Activated CD8-positive, alpha-beta memory T cell treated with anti-CD3 and anti-CD28 coated beads for 24 hours (primary cell): ENCODE data around the gene HAO2.
"Not testable (repeated sequence)": the region's sequence is repeated elsewhere in the genome, so short reads cannot be mapped to it uniquely, and the experiment has no call there.

Experiments used
- DNase-seq: peaks from one replicate; pipeline ENCODE4 v3.0.0-alpha.2; 2020

The HAO2 gene

DNA sequence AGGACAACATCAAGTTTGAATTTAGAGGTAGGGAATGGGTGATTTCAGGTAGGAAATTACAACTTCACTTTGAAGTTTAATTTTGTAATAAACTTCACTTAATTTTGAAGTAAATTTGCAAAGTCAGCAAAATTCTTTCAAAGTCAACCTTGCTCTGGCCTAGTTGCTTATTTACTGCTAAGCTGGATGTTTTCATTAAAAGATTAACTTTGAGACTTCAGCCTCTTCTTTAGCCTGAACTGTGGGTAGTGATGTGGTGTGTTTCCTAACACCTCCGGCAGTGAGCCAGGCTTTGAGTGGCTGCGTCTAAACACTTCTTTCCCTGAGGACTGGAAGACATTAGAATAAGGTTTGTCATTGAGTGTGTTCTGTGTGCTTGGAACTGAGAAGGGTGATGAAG, at the start of gene HAO2:
TSS of gene HAO2 (plus strand) at position 232 of the 400 bp plus-strand sequence. CDS start 12,301 bp downstream, outside the sequence.
- DNase-seq = no peak

DNA sequence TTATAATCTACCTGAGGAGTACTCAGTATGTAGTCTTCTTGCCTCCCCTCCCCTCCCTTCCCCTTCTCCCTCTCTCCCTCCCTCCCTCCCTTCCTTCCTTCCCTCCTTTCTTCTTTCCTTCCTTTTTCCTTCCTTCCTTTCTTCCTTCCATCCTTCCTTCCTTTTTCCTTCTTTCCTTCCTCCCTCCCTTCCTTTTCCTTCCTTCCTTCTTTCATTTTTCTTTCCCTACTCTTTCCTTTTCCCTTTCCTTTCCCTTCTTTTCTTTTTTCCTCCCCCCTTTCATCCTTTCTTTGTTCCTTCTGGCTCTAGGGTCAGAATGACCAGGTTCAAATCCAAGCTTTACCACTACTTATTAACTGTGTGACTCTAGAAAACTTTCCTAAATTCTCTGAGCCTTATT, 48.5 kb upstream of the HAO2 start:
- DNase-seq = no peak

DNA sequence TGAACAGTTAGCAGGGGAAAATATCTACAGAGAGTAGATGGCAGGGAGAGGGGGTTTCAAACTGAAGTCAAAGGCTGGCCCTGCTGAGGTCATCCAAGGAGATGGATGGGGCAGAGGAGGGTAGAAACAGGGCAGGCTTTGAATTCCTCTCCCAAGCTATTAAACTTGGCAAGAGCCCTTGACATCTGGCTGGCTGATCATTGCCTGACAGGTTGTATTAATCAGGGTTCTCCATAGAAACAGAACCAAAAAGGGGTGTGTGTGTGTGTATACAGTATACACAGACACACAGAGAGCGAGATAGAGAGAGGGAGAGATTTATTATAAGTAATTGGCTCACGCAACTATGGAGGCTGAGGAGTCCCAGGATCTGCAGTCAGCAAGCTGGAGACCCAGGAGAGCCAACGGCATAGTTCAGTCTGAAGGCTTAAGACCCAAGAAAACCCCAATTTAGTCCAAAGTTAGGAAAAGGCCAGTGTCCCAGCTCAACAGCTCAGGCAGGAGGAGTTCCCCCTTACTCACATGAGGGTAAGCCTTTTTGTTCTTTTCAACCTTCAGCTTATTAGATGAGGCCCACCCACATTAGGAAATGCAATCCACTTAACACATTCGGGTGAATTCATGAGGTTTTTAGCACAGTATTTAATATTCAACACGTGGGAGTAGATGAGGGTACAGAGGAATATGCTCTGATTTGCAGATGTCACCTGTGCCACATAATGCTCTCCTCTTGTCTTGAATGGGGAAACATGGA, 46.7 kb upstream of the HAO2 start:
- no peak for DNase-seq

DNA sequence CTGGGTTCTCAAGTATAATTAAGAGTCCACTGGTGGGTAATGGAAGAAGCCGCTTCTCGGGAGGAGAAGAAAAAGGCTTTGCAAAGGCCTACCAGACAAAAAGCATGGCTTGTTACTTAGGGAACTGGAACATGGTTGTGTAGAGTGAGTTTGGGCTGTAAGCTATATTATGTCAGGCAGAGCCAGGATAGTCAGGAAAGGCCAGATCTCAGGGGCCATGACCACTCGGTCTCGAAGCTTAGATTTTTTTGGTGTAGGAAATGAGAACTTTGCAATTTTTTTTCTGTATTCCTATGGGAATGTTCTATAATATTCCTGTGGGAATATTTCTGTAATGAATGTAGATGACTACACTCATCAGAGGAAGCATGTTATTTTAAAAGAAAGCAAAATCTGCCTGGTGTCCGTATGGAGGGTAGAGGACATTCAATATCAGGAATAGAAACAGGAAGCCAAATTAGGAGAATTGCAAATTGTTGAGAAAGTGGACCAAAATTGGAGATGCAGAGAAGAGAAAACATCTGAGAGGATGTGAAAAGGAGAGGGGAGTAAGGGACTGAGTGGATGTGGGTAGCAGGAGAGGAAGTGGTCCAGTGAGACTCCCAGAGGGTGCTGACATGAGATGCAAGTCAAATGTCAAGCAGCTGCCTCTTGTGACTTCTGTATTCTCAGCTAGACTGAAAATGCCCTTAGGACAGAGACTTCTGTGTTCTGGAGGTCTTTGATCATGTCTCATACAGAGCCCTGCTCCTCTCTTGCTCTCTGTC, 45.2 kb upstream of the HAO2 start:
- DNase-seq = no peak

DNA sequence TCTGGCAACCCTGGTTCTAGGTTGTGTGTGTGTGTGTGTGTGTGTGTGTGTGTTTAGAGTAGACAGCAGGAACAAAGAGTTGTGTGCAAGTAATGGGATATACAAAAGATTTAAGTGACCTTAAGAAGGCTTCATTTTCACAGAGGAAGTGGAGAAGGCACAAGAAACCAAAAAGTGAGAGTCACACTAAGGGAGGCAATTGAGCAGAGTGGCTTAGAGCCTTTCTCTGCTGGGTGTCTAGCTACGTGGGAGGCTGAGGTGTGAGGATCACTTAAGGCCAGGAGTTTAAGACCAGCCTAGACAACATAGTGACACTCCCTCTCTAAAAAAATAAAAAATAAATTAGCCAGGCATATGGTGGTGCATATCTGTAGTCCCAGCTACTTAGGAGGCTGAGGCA, 44.4 kb upstream of the HAO2 start:
- DNase-seq = no peak

DNA sequence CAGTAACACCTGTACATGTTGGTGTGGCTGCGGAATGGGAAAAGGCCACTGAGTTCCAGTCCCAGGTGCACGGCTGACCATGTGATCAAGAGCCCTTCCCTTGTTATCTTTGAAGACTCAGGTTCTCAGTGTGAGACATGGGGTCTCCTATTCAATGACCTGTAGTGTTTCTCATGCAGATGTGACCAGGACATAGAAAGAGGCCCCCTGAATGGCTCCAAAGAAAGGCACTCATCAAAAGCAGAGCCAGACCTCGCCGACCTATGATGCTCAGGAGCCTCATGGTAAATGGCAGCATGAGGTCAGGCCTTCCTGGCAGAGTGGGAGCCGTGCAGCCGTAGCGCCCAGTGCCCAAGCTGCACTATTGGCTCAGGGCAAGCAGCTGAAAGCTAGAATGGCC, 42.3 kb upstream of the HAO2 start:
- DNase-seq = no peak

DNA sequence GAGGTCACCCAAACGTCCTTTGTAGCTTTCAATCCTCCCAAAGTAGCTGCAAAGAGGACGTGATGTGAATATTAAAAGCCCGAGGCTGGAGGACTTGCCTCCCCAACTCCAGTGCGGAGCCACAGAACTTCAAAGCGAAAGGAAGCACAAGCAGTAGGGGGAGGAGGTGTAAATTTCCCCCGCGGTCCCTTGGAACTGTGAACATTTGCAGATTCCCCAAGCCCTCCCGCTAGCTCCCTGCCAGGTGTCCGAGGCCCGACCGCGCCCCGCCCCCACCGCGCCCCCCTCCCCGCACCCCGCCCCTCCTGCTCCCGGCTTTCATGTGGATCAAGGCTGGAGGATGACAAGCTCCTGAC, 41.5 kb upstream of the HAO2 start:
- DNase-seq = no peak

DNA sequence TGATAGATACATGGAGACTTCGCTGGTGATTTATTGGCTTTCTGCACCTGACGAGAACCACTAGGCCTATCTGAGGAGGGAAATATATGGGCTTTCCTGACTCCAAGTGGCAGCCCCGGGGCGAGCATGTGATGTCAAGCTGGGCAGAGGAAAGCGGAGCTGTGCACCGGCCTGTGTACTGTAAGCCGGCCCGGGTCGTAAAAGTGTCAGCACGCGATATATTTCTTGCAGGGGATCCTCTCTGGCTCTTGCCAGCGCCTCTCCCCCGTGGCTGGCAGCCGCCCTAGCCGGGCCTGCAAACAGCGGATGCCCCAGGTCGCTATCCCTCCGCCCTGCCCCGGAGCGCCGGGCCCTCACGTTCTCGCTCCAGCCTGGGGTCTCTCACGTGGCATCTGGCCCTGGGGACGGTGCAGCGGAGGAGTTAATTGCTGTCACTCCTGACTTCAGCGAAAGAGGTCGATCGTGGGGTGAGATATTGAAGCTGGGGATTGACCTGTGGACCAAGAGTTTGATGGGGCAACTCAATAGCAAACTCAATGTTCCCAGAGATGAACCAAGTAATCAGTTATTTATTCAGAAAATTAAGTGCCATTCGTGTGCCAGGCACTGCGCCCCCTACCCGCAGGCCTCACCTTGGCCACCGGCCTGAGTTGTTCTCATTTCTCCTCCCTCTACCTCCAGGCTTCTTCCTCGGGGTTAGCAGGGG, 41.0 kb upstream of the HAO2 start:
- DNase-seq = peak; percentile 68

DNA sequence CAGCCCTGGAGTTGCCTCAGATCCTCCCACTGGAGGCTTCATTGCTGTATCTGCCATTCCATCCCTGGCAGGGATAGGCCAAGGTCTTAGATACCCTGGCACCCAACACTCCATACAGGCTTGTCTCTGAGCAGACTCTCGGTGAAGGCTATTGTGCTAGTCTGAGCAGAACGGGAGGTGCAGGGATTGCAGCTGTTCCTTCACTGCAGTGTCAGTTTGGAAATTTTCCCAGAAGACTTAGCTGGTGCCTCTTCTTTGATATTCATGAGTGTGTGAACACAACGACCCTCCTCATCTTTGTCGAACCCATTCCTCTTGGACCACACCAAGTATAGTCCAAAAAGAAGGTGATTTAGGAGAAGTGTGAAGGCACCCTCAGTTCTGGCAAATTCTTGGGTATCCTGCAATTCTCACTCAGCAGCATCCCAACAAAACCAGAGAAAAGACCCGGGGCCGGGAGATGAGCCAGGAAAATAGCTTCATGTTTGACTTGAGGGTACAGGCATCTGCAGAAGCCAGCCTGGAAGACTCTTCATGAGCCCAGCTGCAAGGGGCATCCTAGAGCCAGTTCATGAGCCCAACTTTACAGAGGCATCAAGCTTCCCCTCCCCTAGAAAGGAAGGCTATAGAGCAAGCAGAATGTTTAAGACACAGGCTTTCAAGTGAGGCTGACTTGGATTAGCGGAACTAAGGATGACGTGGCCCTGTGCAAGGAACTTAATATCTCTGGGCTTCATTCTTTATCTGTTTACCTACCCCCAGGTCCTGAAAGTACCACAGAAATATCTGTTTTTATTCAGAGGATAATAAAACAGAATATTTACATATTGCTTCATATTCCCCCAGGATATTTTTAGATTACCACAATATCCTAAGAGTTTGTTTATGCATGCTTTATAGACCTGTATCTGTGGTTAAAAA, 38.8 kb upstream of the HAO2 start:
- DNase-seq = no peak

DNA sequence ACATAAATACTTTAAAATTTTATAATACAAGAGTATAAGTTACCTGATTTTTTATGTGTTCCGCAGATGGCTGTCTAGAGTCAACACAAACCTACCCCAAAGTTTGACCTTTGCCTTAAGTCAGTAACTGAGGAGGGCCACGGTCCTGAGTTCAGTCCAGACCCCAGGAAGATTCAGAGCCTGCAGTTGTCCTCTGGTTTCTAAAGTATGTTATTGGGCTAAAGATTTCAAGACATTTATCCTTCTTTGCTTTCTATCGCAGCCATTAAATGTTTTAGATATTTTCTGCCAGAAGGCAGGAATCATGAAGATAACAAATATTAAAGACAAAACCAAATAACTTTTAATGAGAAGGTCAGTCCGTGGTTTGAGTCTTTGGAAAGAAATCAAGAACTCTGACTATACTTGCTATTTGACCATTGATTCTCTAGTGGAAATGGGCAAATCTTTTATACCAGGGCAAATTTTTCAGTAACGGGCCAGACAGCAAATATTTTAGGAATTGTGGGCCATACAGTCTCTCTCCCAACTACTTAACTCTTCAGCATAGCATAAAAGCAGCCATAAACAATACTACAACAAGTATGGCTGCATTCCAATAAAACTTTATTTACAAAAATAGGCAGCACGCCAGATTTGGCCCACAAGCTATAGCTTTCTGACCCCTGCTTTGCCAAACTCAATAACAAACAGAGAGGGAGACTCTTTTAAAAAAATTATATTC, 38.0 kb upstream of the HAO2 start:
- no peak for DNase-seq

DNA sequence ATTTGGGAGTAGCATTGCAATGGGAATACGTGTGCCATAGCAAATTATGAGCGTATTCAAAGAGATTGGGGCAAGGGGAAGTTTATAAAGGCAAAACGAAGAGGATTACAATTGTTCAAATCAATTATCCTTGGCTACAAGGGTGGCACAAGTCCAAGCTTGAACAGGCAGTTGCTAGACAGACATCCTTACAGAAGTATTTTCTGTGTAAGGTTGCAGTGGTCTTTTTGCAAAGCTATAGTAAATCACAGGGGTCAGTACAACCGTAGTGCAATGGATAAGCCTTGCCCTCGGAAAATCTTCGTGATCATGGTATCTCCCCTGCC, 37.4 kb upstream of the HAO2 start:
- no peak for DNase-seq

DNA sequence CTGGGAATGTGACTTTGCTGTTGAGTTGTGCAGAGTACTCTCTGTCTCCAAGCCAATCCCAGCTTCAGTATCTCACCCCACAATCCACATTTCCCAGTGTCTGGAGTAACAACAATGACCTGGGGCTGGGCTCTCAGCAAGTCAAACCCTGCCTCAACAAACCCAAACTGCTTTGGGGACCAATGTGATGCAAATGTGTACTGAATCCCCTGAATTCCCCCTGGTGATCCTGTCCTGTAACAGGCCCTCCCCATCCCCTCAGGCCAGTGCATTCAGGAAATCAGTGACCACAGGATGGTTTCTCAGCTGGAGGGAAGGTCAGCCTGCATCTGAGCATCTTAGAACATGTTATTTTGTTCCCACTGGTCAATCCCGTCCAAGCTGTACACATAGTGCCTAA, 36.7 kb upstream of the HAO2 start:
- no peak for DNase-seq

DNA sequence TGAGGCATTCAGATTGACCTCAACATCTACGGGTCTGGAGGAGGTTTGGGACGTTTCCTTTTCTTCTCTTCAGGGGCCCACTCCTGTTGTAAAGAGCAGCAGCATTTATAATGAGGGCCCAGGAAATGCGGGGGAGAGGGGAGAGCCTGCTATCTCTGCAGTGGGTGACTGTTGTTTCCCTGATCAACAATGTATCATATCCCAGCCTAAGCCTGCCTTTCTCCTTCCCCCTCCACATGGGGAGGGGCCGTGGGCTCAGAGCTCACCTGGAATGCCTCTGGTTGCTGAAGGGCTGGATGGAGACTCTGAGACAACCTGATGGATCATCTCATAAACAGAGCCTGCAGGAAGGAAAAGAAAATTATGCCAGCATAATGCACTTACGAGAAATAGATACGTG, 36.0 kb upstream of the HAO2 start:
- no peak for DNase-seq

DNA sequence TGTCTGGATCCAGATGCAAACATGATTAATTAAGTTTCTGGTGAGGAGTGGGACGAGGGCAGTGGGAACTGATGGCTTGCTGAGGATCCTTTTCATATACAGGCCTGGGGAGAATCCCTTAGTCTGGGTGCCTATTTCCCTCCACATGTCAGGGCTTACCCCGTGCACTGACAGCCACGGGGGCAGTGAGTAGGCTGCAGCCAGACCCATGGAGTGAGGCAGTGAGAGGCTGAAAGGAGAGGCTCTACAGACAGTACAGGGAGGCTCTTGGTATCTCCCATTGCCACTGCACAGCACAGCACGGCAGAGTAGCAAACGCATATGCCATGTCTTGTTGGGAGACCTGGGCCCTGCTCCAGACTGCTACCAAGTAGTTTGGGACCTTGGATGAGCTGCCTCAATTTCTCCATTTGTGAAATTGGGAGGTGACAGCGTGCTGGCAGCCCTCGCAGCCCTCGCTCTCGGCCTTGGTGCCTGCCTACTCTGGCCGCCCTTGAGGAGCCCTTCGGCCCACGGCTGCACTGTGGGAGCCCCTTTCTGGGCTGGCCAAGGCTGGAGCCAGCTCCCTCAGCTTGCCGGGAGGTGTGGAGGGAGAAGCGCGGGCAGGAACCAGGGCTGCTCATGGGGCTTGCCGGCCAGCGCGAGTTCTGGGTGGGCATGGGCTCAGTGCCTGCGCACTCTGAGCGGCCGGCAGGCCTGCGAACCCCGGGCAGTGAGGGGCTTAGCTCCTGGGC, 35.3 kb upstream of the HAO2 start:
- no peak for DNase-seq

DNA sequence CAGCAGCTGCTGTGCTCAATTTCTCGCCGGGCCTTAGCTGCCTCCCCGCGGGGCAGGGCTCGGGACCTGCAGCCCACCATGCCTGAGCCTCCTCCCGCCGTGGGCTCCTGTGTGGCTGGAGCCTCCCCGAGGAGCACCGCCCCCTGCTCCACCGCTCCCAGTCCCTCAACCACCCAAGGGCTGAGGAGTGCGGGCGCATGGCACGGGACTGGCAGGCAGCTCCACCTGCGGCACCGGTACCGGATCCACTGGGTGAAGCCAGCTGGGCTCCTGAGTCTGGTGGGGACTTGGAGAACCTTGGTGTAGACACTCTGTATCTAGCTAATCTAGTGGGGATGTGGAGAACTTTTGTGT, 34.7 kb upstream of the HAO2 start:
- DNase-seq = not testable (repeated sequence)

DNA sequence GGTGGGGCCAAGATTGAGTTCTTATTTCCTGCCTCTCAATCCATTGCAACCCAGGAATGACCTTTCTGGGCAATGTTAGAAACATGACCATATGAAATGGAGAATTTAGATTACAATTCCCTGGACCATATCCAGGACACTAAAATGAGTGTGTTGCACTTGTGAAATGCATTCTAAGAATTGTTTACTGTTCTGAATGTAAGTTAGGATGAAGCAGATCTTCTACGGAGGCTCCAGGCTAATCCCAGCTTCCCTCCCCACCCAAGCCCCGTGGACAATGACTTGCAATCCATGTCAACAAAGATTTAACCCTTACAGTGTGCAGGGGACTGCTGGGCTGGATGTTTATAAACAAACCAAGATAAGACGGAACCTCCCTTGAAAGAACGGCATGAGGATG, 31.7 kb upstream of the HAO2 start:
- no peak for DNase-seq

DNA sequence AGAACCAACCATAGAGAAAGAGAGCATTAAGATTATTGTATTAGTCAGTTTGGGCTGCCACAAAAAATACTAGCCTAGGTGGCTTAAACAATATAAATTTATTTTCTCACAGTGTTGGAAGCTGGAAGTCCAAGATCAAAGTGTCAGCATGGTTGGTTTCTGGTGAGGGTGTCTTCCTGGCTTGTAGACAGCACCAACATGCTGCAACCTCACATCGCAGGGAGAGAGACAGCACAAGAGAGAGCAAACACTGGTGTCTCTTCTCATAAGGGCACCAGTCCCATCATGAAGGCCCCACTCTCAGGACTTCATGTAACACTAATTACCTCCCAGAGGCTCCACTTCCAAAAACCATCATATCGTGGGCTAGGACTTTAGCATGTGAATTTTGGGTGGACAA, 30.6 kb upstream of the HAO2 start:
- no peak for DNase-seq

DNA sequence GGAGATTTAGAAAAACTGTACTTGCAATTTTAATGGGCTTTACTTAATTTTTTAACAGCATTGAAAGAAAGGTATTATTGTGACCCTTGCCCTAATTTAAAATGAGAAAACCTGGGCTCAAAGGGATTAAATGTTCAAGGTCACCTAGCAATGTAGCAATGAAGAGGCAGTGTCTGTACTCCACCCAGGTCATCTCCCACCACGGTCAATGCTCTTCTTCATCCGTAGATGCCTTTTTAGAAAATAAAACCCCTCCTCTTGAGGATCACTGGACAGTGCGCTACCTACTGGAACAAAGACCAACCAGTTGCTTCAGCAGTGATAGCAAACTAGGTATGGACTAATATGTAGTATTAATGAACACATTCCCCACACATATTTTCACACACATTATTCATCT, 29.8 kb upstream of the HAO2 start:
- no peak for DNase-seq

DNA sequence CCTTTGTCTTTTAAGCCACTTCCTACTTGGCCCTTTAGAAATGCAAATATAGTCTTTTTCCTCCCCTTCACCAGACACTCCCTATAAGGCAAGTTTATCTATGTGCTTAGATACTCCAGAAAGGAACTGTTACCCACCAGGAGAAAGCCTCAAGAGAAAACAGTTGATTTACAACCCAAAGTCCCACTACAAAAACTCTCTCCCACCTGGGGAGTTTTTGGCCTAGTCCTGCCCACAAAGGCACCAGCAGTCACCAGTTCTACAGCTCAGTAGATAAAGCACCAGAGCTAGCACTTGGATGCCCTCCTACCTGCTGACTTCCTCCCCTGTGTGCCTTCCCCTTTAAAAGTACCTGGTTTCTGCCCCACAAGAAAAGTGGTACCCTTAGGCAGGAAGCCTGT, 27.7 kb upstream of the HAO2 start:
- no peak for DNase-seq

DNA sequence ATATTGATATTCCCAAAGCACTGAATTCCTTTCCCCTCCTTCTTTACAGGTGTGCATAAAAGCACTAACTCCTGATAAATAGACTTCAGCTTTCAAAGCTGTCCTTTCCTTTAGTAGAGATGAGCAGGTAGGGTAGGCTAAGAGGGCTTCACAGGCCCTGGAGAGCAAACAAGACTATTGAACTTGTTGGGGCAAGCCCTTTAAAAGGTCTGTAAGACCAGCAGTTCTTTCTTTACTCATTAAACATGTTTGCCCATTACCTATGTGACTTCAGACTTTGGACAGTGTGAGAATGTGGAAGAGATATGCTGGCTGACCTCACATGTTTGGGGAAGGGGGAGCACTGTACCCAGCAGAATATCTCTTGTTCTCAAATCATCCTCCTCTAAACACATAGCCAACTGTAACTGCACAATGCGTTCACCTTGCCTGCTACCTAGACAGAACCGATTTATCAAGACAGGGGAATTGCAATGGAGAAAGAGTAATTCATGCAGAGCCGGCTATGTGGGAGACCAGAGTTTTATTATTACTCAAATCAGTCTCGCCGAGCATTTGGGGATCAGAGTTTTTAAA, 27.1 kb upstream of the HAO2 start:
- no peak for DNase-seq

DNA sequence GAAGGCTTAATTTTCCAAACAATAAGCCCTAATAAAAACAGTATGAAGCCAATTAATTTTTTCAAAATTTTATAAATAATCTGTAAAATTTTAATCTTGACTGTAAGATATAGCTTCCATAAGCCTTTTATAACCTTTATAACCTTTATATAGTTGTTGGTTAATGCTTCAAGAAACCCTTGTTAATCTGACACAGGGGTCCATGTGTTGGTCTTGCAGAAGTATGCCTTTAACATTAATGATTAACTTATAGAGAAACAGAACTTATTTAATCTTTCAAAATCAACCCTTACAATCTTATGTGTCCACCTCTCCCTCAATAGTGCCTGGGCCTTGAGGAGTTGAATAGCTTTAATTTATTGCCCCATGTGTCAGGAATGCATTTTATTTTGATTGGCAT, 23.2 kb upstream of the HAO2 start:
- DNase-seq = no peak
